ENCODE results near the gene ZMPSTE24.

The ZMPSTE24 gene

DNA sequence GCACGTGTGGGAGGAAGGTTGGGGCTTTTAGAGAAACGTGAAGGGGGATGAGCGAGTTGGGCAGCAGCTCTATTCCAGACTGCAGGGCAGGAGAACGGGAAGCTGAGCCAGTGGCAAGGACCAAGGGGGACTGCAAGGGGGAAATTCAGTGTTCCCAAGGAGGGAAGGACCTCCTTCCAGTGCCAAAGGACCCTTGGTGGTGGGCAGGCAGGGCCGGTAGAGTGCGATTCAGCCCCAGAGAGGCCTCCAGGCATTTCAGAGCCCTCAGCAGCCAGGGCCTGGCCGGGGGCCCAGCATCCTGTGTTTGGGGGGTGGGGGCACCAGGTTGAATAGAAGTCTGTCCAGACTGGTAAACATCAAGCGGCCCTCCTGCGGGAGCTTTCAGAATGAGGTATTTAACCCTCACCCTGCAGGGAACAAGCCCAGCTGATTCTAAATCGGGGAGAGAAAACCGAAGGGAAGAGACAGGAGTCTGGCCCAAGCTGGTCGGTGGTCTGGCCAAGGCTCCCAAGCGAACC is 56.7 kb downstream of the ZMPSTE24 start:
- TF ChIP-seq ZFP30 (CRISPR knock-in tag; IDR thresholded peaks at IDR 0.05) (no peak), TOX (CRISPR knock-in tag; IDR thresholded peaks at IDR 0.05; ENCODE audit: borderline replicate concordance) (no peak), OSR1 (CRISPR knock-in tag; IDR thresholded peaks at IDR 0.05) (no peak), CSDC2 (CRISPR knock-in tag; IDR thresholded peaks at IDR 0.05) (no peak), SNAI2 (CRISPR knock-in tag; IDR thresholded peaks at IDR 0.05) (no peak), ZNF70 (CRISPR knock-in tag; IDR thresholded peaks at IDR 0.05) (no peak), ZNF565 (CRISPR knock-in tag; conservative IDR thresholded peaks at IDR 0.05; ENCODE audit: low read depth) (no peak), ARNTL (CRISPR knock-in tag; IDR thresholded peaks at IDR 0.05; ENCODE audit: borderline replicate concordance, low read depth) (no peak), TCF4 (CRISPR knock-in tag; IDR thresholded peaks at IDR 0.05; ENCODE audit: borderline replicate concordance) (no peak), ESRRG (CRISPR knock-in tag; IDR thresholded peaks at IDR 0.05) (no peak), ISL1 (CRISPR knock-in tag; IDR thresholded peaks at IDR 0.05) (no peak), ZC3H10 (CRISPR knock-in tag; IDR thresholded peaks at IDR 0.05) (no peak)
- TF ChIP-seq, protein P1, sequence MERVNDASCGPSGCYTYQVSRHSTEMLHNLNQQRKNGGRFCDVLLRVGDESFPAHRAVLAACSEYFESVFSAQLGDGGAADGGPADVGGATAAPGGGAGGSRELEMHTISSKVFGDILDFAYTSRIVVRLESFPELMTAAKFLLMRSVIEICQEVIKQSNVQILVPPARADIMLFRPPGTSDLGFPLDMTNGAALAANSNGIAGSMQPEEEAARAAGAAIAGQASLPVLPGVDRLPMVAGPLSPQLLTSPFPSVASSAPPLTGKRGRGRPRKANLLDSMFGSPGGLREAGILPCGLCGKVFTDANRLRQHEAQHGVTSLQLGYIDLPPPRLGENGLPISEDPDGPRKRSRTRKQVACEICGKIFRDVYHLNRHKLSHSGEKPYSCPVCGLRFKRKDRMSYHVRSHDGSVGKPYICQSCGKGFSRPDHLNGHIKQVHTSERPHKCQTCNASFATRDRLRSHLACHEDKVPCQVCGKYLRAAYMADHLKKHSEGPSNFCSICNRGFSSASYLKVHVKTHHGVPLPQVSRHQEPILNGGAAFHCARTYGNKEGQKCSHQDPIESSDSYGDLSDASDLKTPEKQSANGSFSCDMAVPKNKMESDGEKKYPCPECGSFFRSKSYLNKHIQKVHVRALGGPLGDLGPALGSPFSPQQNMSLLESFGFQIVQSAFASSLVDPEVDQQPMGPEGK (CRISPR knock-in tag; IDR thresholded peaks at IDR 0.05; ENCODE audit: borderline replicate concordance), result no peak
- TF ChIP-seq, protein P2, sequence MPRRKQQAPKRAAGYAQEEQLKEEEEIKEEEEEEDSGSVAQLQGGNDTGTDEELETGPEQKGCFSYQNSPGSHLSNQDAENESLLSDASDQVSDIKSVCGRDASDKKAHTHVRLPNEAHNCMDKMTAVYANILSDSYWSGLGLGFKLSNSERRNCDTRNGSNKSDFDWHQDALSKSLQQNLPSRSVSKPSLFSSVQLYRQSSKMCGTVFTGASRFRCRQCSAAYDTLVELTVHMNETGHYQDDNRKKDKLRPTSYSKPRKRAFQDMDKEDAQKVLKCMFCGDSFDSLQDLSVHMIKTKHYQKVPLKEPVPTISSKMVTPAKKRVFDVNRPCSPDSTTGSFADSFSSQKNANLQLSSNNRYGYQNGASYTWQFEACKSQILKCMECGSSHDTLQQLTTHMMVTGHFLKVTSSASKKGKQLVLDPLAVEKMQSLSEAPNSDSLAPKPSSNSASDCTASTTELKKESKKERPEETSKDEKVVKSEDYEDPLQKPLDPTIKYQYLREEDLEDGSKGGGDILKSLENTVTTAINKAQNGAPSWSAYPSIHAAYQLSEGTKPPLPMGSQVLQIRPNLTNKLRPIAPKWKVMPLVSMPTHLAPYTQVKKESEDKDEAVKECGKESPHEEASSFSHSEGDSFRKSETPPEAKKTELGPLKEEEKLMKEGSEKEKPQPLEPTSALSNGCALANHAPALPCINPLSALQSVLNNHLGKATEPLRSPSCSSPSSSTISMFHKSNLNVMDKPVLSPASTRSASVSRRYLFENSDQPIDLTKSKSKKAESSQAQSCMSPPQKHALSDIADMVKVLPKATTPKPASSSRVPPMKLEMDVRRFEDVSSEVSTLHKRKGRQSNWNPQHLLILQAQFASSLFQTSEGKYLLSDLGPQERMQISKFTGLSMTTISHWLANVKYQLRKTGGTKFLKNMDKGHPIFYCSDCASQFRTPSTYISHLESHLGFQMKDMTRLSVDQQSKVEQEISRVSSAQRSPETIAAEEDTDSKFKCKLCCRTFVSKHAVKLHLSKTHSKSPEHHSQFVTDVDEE (CRISPR knock-in tag; IDR thresholded peaks at IDR 0.05), result no peak
- peak; percentile 12 for ATAC-seq

DNA sequence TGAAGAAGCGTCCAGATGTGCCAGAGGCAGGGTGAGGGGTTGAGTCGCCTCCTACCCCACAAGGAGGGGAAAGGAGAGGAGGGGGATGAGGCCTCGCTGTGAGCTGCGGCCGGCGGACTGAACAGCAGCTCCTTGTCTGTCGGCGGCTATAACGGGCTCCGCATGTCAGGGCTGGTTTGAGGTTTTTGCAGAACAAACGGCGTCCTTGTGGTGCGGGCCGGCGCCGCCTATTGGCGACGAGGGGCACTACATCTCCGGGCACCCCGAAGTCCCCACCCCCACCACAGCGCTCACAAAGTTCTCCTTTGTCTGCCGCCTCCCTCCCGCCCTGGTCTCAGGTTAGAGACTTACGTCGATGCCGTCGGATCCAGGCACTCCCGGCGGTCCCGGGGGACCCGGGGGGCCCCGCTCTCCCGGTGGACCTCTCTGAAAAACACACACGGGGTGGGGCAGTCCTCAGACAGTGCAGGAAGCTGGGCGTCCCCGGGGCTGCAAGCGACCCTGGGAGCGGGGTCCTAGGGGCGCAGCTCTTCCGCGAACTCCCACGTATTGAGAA is 57.3 kb downstream of the ZMPSTE24 start:
- TF ChIP-seq BACH2 (CRISPR knock-in tag; IDR thresholded peaks at IDR 0.05; ENCODE audit: borderline replicate concordance) (no peak), ARNTL (CRISPR knock-in tag; IDR thresholded peaks at IDR 0.05; ENCODE audit: borderline replicate concordance, low read depth) (no peak), ZNF70 (CRISPR knock-in tag; IDR thresholded peaks at IDR 0.05) (no peak), PPARA (CRISPR knock-in tag; IDR thresholded peaks at IDR 0.05; ENCODE audit: borderline replicate concordance) (no peak), TOX (CRISPR knock-in tag; IDR thresholded peaks at IDR 0.05; ENCODE audit: borderline replicate concordance) (no peak), ZC3H10 (CRISPR knock-in tag; IDR thresholded peaks at IDR 0.05) (no peak), GLIS3 (CRISPR knock-in tag; IDR thresholded peaks at IDR 0.05) (no peak), ESRRG (CRISPR knock-in tag; IDR thresholded peaks at IDR 0.05) (no peak), ISL1 (CRISPR knock-in tag; IDR thresholded peaks at IDR 0.05) (no peak), OSR1 (CRISPR knock-in tag; IDR thresholded peaks at IDR 0.05) (no peak), ZNF565 (CRISPR knock-in tag; conservative IDR thresholded peaks at IDR 0.05; ENCODE audit: low read depth) (no peak), ZFP3 (CRISPR knock-in tag; IDR thresholded peaks at IDR 0.05) (no peak), CSDC2 (CRISPR knock-in tag; IDR thresholded peaks at IDR 0.05) (no peak), ZNF8 (CRISPR knock-in tag; IDR thresholded peaks at IDR 0.05) (no peak), TCF4 (CRISPR knock-in tag; IDR thresholded peaks at IDR 0.05; ENCODE audit: borderline replicate concordance) (no peak)
- TF ChIP-seq, protein P3, sequence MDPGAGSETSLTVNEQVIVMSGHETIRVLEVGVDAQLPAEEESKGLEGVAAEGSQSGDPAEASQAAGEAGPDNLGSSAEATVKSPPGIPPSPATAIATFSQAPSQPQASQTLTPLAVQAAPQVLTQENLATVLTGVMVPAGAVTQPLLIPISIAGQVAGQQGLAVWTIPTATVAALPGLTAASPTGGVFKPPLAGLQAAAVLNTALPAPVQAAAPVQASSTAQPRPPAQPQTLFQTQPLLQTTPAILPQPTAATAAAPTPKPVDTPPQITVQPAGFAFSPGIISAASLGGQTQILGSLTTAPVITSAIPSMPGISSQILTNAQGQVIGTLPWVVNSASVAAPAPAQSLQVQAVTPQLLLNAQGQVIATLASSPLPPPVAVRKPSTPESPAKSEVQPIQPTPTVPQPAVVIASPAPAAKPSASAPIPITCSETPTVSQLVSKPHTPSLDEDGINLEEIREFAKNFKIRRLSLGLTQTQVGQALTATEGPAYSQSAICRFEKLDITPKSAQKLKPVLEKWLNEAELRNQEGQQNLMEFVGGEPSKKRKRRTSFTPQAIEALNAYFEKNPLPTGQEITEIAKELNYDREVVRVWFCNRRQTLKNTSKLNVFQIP (CRISPR knock-in tag; IDR thresholded peaks at IDR 0.05; ENCODE audit: borderline replicate concordance, low read depth), result no peak
- TF ChIP-seq, protein P4, sequence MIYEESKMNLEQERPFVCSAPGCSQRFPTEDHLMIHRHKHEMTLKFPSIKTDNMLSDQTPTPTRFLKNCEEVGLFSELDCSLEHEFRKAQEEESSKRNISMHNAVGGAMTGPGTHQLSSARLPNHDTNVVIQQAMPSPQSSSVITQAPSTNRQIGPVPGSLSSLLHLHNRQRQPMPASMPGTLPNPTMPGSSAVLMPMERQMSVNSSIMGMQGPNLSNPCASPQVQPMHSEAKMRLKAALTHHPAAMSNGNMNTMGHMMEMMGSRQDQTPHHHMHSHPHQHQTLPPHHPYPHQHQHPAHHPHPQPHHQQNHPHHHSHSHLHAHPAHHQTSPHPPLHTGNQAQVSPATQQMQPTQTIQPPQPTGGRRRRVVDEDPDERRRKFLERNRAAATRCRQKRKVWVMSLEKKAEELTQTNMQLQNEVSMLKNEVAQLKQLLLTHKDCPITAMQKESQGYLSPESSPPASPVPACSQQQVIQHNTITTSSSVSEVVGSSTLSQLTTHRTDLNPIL (CRISPR knock-in tag; IDR thresholded peaks at IDR 0.05; ENCODE audit: low read depth), result no peak
- TF ChIP-seq, protein P5, sequence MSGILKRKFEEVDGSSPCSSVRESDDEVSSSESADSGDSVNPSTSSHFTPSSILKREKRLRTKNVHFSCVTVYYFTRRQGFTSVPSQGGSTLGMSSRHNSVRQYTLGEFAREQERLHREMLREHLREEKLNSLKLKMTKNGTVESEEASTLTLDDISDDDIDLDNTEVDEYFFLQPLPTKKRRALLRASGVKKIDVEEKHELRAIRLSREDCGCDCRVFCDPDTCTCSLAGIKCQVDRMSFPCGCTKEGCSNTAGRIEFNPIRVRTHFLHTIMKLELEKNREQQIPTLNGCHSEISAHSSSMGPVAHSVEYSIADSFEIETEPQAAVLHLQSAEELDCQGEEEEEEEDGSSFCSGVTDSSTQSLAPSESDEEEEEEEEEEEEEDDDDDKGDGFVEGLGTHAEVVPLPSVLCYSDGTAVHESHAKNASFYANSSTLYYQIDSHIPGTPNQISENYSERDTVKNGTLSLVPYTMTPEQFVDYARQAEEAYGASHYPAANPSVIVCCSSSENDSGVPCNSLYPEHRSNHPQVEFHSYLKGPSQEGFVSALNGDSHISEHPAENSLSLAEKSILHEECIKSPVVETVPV (CRISPR knock-in tag; IDR thresholded peaks at IDR 0.05), result no peak
- ATAC-seq, result peak; percentile 88
